SJSA1 (cell line): ENCODE results near the gene SLC1A6. TPM values are rescaled to one million over a fixed set of nuclear protein-coding genes. Genes with fewer than 3 reads are reported as not detected.
"Not testable (repeated sequence)": the region's sequence is repeated elsewhere in the genome, so short reads cannot be mapped to it uniquely, and the experiment has no call there.

Source experiments
- DNase-seq, 2 experiments: peaks; one replicate each; pipeline ENCODE4 v3.0.0-alpha.2; 2015 to 2020; ENCODE audit warnings: low spot score in 2 of 2, low read depth in 1 of 2
- H3K27ac ChIP-seq: fragments of 250-450 bp; sonication (Bioruptor Pico); 2 replicates; pipeline ENCODE4 v1.5.1; 2020; ENCODE audit warnings: mild to moderate bottlenecking, moderate library complexity
- H3K27me3 ChIP-seq: fragments of 250-450 bp; sonication (Bioruptor Pico); replicated peaks from 2 replicates; pipeline ENCODE4 v1.5.1; 2020; ENCODE audit warnings: mild to moderate bottlenecking, moderate library complexity
- H3K36me3 ChIP-seq: fragments of 250-450 bp; sonication (Bioruptor Pico); 2 replicates; pipeline ENCODE4 v1.5.1; 2020; ENCODE audit warnings: mild to moderate bottlenecking
- H3K4me1 ChIP-seq: fragments of 250-450 bp; sonication (Bioruptor Pico); replicated peaks from 2 replicates; pipeline ENCODE4 v1.6.1; 2021; ENCODE audit warnings: mild to moderate bottlenecking
- H3K4me3 ChIP-seq: fragments of 250-450 bp; sonication (Bioruptor Pico); 2 replicates; pipeline ENCODE4 v1.5.1; 2020; ENCODE audit warnings: mild to moderate bottlenecking
- H3K9me3 ChIP-seq: fragments of 250-450 bp; sonication (Bioruptor Pico); replicated peaks from 2 replicates; pipeline ENCODE4 v1.5.1; 2020; ENCODE audit warnings: mild to moderate bottlenecking
- total RNA-seq: library from RNA; depleted of rRNA; stranded (reverse); fragments of >200 nt; shearing (Covaris generic); gene quantifications from 2 replicates; pipeline ENCODE4 v1.2.3, GENCODE V29; 2014; rRNA removed

SLC1A6 gene
- total RNA-seq, result not detected in 2 replicates

GRCh38 chr19:14979476-14980255, at the start of gene SLC1A6:
Gene SLC1A6 (minus strand): TSS chr19:14979864. CDS start chr19:14972910, 6,954 bp downstream.
- DNase-seq, result no peak
- no peak within 1 kb of the TSS for H3K4me3 ChIP-seq
- peaks cover 48% of the 10 kb centered on the region for H3K27me3 ChIP-seq
- H3K9me3 ChIP-seq, result no peaks in the 10 kb centered on the region
- H3K36me3 ChIP-seq, result no peaks in the 10 kb centered on the region
- H3K27ac ChIP-seq, result no peak within 1 kb of the TSS
- no peaks in the 10 kb centered on the region for H3K4me1 ChIP-seq

GRCh38 chr19:15028490-15028889, 48.8 kb upstream of the SLC1A6 start:
- peaks cover 16% of the 10 kb centered on the region for H3K27me3 ChIP-seq
- no peak for DNase-seq

GRCh38 chr19:15025217-15025616, 45.6 kb upstream of the SLC1A6 start:
- H3K27me3 ChIP-seq, result peaks cover 16% of the 10 kb centered on the region; the same call in 1 of the 2 replicates
- H3K4me3 ChIP-seq, result no peak overlapping the region
- no peak for DNase-seq
- no peaks in the 10 kb centered on the region for H3K36me3 ChIP-seq
- H3K4me1 ChIP-seq, result no peaks in the 10 kb centered on the region
- no peak overlapping the region for H3K27ac ChIP-seq
- no peaks in the 10 kb centered on the region for H3K9me3 ChIP-seq

More at GRCh38 chr19:15028490-15028889, 48.8 kb upstream of the SLC1A6 start:
- Histone ChIP-seq H3K4me1 (no peaks in the 10 kb centered on the region), H3K4me3 (no peak overlapping the region), H3K36me3 (no peaks in the 10 kb centered on the region), H3K9me3 (no peaks in the 10 kb centered on the region), H3K27ac (no peak overlapping the region)

GRCh38 chr19:15022752-15023151, 43.1 kb upstream of the SLC1A6 start:
- no peaks in the 10 kb centered on the region for H3K36me3 ChIP-seq
- DNase-seq, result no peak
- no peaks in the 10 kb centered on the region for H3K4me1 ChIP-seq
- H3K27ac ChIP-seq, result no peak overlapping the region
- 0 out of 2 replicates have a peak, but pooled peaks cover 6% of the 10 kb centered on the region for H3K27me3 ChIP-seq
- H3K9me3 ChIP-seq, result no peaks in the 10 kb centered on the region
- H3K4me3 ChIP-seq, result no peak overlapping the region

GRCh38 chr19:15021286-15022007, 41.8 kb upstream of the SLC1A6 start:
- H3K27me3 ChIP-seq, result 0 out of 2 replicates have a peak, but pooled peaks cover 5% of the 10 kb centered on the region
- no peak overlapping the region for H3K27ac ChIP-seq
- H3K4me3 ChIP-seq, result no peak overlapping the region
- DNase-seq, result no peak
- H3K9me3 ChIP-seq, result no peaks in the 10 kb centered on the region
- H3K4me1 ChIP-seq, result no peaks in the 10 kb centered on the region
- H3K36me3 ChIP-seq, result no peaks in the 10 kb centered on the region

- not testable (repeated sequence) for H3K4me1 ChIP-seq, H3K9me3 ChIP-seq, H3K27me3 ChIP-seq, DNase-seq, H3K36me3 ChIP-seq, H3K27ac ChIP-seq, H3K4me3 ChIP-seq
These were observed 39.2 kb upstream of the SLC1A6 start for GRCh38 chr19:15018836-15019235.

- Histone ChIP-seq H3K36me3 (no peaks in the 10 kb centered on the region), H3K4me1 (no peaks in the 10 kb centered on the region), H3K4me3 (no peak overlapping the region), H3K27me3 (peaks cover 4% of the 10 kb centered on the region), H3K27ac (no peak overlapping the region), H3K9me3 (no peaks in the 10 kb centered on the region)
- peak in 1 of 2 experiments; percentile 7 for DNase-seq
These were observed 36.4 kb upstream of the SLC1A6 start for GRCh38 chr19:15015946-15016542.

DNA sequence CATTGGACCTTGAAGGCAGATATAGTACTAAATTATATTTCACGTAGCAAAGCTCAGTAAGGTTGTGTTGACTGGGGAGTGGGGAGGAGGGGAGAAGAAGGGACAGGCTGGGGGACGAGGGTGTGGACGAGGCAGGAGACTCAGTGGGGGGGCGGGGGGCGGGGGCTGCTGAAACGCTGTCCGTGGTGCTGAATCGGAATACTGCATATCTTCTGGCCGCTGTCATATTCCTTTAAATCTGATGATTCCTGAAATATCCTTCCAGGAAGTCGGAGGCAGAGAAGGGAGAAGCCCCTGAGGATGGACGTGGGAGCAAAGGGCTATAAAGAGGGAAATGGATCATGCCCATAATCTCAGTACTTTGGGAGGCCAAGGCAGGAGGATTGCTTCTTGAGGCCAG, 34.9 kb upstream of the SLC1A6 start:
- H3K4me3 ChIP-seq, result no peak overlapping the region
- DNase-seq, result no peak
- H3K36me3 ChIP-seq, result no peaks in the 10 kb centered on the region
- no peaks in the 10 kb centered on the region for H3K9me3 ChIP-seq
- no peak overlapping the region for H3K27ac ChIP-seq
- H3K4me1 ChIP-seq, result no peaks in the 10 kb centered on the region
- peaks cover 9% of the 10 kb centered on the region for H3K27me3 ChIP-seq

DNA sequence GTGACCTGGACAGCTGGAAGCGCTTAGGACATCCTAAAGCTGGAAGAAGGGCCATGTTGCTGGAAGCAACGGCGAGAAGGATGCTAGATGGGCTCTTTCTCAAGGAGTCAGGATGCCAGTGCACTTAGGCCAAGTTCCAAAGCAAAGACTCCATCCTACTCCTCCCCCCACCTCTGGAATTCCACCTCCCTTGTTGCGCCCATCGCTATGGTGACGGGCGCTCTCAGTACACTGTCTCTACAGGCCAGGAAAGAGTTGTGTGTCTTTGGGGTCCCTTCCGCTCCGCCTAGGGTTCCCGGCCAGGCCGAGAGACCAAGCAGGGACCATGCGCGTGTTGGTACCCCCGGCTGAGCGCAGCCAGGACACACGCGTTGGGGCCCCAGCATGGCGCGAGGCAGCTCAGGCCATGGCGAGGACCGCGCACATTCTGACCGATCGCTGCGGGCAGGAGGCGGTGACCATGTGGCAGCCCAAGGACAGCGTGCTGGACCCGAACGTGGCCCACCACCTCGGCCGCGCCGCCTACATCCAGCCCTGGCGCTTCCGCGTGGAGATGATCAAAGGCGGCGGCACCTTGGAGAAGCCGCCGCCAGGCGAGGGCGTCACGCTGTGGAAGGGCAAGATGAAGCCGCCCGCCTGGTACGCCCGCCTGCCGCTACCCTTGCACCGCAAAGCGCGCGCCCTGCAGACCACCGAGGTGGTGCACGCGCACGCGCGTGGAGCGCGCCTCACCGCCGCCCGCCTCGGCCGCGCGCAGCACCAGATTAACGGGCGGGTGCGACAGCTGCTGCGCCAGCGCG, 31.0 kb upstream of the SLC1A6 start:
- no peaks in the 10 kb centered on the region for H3K36me3 ChIP-seq
- H3K27ac ChIP-seq, result no peak overlapping the region
- peaks cover 10% of the 10 kb centered on the region for H3K27me3 ChIP-seq
- H3K4me3 ChIP-seq, result no peak overlapping the region
- no peaks in the 10 kb centered on the region for H3K4me1 ChIP-seq
- DNase-seq, result no peak
- no peaks in the 10 kb centered on the region for H3K9me3 ChIP-seq

DNA sequence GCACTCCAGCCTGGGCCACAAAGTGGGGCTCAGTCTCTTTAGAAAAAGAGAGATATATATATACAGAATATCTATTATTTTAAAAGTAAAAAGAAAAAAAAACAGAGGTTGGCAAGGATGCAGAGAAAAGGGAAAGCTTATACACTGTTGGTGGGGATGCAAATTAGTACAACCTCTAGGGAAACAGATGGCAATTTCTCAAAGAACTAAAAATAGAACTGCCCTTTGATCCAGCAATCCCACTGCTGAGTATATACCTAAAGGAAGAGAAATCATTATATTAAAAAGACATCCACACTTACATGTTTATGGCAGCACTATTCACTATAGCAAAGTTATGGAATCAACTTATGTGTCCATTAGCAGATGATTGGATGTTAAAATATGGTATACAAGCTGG, 28.6 kb upstream of the SLC1A6 start:
- Histone ChIP-seq H3K27ac (no peak overlapping the region), H3K27me3 (peaks cover 17% of the 10 kb centered on the region), H3K4me3 (no peak overlapping the region), H3K36me3 (no peaks in the 10 kb centered on the region), H3K9me3 (no peaks in the 10 kb centered on the region), H3K4me1 (no peaks in the 10 kb centered on the region)
- DNase-seq, result no peak

DNA sequence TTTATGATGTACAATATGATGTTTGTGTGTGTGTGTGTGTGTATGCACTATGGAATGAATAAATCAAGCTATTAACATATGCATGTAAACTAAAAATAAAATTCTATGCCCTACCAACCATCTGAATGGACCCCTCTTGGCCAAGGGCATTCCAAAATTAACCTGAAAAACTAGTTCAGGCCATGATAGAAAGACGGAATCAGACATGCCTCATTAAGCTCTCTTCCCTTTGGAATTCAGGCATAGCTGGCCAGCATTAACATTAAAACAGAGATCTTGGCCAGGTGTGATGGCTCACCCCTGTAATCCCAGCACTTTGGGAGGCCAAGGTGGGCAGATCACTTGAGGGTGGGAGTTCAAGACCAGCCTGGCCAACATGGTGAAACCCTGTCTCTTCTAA, 18.3 kb upstream of the SLC1A6 start:
- peaks cover 16% of the 10 kb centered on the region for H3K27me3 ChIP-seq
- H3K9me3 ChIP-seq, result no peaks in the 10 kb centered on the region
- no peak overlapping the region for H3K27ac ChIP-seq
- DNase-seq, result no peak
- H3K4me3 ChIP-seq, result no peak overlapping the region
- H3K4me1 ChIP-seq, result no peaks in the 10 kb centered on the region
- no peaks in the 10 kb centered on the region for H3K36me3 ChIP-seq

DNA sequence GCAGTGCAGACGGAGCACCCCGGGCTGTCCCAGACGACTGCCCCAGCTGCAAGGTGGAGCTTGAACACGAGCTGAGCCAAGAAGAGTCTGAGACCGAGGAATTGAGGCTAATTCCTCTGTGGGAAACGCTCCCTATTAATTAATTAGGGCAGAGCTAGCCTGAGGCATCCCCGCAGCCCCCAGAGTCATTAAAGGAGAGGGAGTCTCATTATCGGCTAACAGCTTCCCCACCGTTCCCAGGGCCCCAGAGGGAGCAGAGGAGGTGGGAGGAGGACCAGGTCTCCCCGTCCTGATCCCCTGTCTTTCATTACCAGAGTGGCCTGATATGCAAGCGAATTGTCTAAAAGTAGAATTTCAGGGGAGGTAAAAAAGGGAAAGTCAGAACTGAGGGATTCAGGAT, 13.1 kb upstream of the SLC1A6 start:
- H3K27ac ChIP-seq, result no peak overlapping the region
- no peaks in the 10 kb centered on the region for H3K4me1 ChIP-seq
- H3K4me3 ChIP-seq, result no peak overlapping the region
- peaks cover 28% of the 10 kb centered on the region for H3K27me3 ChIP-seq
- DNase-seq, result no peak
- no peaks in the 10 kb centered on the region for H3K9me3 ChIP-seq
- no peaks in the 10 kb centered on the region for H3K36me3 ChIP-seq

DNA sequence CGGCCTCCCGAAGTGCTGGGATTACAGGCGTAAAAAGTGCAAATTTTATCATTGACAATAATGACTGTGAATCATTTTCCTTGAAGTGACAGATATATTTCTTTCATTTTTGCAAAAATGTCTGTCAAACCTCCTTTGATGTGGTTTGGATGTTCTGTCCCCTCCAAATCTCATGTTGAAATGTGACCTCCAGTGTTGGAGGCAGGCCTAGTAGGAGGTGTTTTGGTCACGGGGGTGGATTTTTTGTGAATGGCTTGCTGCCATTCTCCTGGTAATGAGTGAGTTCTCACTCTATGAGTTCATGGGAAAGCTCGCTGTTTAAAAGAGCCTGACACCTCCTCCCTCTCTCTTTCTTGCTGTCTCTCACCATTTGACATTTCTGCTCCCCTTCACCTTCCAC, 5.5 kb upstream of the SLC1A6 start:
- H3K4me1 ChIP-seq, result no peaks in the 10 kb centered on the region
- DNase-seq, result no peak
- peaks cover 31% of the 10 kb centered on the region for H3K27me3 ChIP-seq
- H3K4me3 ChIP-seq, result no peak overlapping the region
- H3K36me3 ChIP-seq, result no peaks in the 10 kb centered on the region
- no peak overlapping the region for H3K27ac ChIP-seq
- H3K9me3 ChIP-seq, result no peaks in the 10 kb centered on the region
